HG03457 (cell line): Measurements from ENCODE around the gene PRSS33.

ENCODE experiments used
- ATAC-seq: cut with Tn5 transposase; IDR thresholded peaks from one replicate; pipeline ENCODE4 v1.9.1; 2021; ENCODE audit warnings: moderate number of reproducible peaks; ENCODE audit not compliant: unreplicated experiment

Gene PRSS33

GRCh38 chr16:2778630-2778958 is 8.8 kb downstream of the PRSS33 start:
- ATAC-seq = no peak

- no peak for ATAC-seq
These were observed 9.3 kb downstream of the PRSS33 start for GRCh38 chr16:2777903-2778629.

DNA sequence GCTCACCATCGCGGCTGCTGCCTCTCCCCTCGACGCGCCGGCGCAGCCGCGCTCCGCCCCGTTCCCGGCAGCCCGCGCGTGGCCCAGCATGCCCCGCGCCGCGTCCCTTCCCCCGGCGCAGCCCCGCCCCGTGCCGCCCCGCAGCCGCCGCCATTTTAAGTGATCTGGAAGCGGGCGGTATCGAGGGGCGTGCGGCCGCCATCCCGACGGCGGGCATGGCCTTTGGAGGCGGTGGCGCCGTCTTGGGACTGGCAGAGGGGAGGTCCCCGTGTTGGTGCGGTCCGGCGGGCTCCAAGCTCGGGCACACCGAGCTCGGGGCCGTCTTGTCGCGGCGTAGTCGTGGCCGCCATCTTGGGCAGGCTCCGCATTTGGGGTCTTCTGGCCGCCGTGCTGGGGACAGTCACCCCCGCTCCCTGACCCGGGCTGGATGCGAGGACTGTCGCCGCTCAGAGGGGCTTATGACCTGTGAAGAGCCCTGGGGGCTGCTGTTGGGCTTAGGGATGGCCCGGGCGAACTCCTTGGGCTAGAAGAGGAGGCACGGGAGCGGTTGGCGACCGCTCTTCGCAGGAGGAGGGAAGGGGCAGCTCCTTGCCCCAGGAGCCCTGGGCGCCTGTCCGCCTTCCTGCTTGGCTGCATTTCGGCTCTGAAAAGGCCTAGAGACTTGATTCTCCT is 10.0 kb downstream of the PRSS33 start, which contains the start of gene ELOB:
Gene ELOB, minus strand, starts transcription at position 50 of the 672 bp plus-strand sequence. Its CDS starts 41 bp downstream, at position 9.
- peak; percentile 45 for ATAC-seq

DNA sequence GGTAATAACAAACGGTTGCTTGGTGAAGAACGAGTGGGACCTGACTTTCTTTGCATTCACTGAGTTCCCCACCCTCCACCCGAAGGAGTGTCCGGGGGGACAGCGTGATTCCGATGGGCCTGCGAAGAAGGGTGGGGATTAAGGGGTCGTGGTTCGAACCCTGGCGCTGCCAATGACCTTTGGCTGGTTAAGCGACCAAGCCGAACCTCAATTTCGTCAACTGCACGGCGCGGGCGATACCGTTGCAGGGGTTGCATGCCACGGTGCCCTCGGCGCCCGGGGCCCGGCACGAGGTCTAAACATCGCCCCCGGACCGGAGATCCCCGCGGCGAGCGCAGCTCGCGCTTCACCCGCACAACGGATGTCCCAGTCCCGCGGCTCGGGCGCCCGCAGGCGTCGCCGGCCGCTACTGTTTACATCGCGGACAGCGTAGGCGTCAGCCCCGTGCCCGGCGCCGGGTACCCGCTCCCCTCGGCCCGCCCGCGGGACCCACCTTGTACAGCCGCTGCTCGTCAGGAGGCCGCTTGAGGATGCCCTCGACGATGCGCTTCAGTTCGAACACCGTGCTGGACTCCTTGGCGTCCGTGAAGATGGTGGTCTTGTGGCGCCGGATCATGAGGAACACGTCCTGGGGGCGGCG is 10.7 kb downstream of the PRSS33 start:
- peak; percentile 25 for ATAC-seq

- ATAC-seq = no peak
These were observed 11.4 kb downstream of the PRSS33 start for GRCh38 chr16:2775765-2776499.

DNA sequence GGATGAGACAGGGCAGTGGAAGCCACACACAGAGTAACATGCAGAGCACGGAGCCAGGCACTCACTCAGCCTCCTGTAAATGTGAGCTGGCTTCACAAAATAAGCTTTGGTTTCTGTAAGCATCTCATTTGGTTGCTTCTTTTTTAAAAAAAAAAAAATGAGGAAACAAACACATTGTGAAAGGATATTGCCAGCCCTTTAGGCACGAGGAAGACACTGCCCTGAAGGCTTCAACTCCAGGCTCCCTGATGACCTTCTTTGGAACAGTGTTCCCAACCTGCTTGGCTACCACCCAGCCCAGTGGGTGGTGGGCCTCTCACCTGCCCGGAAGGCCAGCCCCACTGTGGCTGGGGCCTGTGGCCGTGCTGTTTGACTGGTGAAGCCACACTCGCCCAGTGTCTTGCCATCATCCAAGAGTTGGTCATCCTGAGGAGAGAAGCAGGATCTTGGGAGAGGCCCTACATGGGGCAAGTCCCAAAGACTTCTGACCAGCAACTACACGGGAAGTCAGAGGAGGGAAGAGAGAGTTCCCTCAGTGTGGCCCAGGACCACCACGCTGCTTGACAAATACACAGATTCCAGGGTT is 12.1 kb downstream of the PRSS33 start:
- no peak for ATAC-seq

- ATAC-seq = no peak
These were observed 13.0 kb downstream of the PRSS33 start for GRCh38 chr16:2774161-2774891.

DNA sequence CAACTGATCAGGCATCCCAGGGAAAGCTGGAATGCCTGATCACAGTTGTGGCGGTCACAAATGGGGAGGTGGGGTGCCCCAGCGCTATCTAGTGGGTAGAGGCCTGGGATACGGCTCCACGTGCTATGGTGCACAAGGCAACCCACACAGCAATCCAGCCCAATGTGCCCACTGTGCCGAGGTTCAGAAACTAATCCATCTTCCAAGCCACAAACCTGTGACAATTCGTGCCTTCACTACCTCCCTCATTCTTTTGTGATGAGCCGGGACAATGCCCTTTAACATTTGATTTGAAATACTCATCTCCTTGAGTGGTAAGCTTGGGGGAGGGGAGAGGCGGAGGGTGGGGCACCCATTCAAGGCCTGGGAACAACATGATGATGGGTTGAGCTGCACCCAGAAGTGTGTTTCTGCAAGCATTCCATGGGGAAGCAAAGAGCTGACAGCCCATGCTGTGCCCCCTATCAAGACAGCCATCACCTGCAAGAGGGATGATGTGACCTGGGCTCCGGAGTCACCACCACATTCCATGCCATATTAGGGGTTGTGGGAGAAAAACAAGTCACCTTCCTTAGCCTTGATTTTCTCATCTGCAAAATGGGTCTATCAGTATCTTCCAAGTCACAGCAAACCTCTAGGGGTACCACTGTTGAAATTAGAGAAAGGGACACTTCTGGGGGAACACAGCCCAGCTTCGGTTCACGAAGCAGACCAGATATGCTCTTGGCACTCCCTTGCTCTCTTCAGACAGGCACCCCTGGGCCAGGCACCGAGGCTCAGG is 14.0 kb downstream of the PRSS33 start:
- ATAC-seq = no peak

GRCh38 chr16:2771496-2772402 is 15.6 kb downstream of the PRSS33 start:
- ATAC-seq = no peak

DNA sequence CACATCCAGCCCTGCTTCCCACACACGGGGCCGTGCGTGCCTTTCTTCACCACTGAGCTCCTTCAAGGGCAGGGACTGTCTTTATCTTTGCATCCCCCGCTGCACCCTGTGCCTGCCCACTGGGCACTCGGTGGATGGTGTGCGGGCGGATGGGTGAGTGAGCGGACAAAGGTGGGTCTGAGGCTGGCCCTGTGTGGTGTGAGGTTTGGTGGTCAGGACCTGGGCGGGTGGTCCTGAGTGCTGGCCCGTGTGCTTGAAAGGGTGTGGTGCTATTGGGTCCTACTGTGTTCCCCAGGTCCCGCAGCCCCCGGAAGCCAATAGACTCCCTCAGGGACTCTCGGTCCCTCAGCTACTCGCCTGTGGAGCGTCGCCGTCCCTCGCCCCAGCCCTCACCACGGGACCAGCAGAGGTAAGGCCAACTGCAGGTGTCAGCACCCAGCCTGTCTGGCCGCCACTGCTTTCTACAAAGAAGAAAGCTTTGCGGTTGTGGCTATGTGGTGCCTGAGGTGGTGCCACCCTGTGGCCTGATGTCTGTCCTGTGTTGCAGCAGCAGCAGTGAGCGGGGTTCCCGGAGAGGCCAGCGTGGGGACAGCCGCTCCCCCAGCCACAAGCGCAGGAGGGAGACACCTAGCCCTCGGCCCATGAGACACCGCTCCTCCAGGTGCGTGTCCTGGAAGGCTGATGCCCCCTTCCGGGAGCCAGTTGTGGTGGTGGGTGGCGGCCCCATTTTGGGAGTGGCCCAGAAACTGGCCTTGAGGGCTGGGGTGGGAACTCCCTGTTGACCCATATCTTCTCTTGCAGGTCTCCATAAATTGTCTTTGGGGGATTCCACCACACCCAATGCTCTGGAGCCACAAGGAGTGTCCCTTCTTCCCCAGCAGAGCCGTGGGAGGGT is 17.1 kb downstream of the PRSS33 start:
- no peak for ATAC-seq

DNA sequence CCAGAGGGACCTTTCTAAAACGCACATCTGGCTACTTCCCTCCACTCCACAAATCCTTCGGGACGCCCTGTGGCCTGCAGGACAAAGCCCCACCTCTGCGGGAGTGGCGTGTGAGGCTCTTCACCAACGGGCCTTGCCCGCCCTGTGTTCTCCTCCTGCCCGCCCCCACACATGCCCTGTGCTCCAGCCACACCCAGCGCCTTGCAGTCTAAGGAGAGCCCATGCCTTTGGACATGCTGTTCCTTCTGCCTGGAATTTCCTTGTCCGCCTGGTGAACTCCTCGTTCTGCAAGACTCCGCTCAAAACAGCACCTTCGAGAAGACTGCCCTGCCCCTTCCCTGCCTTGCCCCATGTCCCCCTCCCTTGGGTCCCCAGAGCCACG is 17.7 kb downstream of the PRSS33 start:
- no peak for ATAC-seq

DNA sequence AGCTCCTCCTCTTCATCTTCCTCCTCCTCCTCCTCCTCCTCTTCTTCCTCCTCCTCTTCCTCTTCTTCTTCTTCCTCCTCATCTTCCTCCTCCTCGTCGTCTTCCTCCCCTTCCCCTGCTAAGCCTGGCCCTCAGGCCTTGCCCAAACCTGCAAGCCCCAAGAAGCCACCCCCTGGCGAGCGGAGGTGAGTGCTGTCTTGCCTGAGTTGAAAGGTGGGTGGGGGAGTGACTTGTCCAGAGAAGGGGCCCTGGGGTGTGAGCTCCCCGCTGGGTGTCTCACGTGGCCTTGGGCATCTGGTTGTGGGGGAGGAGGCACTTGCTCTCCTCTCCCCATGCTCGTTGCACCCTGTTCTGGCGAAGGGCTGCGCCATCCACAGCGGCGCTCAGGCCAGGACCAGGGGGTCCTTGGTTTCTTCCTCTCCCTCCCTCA is 18.2 kb downstream of the PRSS33 start:
- ATAC-seq = no peak

DNA sequence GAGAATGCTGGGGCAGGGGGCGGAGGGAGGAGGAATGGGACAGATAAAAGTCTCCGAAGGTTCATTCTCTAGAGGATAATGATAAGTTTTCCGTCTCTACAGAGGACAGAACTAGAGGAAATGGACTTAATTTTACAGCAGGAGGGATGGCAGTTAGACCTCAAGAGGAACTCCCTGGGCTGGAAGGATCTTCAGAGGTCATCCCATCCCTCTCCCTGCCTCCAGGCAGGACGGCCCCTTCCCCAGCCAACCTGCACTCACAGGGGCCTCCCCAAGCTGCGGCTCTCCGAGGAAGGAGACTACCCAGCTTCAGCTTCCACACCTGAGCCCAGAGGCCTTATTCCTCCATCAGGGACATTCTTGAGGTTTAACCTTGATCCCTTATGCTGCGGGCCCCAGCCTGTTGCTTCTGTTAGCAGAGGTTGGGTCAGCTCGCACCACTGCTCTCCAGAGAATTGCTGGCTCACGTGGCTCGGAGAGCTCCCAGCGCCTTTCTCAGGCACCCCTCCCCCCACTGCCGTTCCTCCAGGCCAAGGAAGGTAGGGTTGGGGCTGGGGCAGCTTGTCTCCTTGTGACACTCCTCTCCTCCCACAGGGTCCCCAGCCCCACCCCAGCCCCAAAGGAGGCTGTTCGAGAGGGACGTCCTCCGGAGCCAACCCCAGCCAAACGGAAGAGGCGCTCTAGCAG is 18.8 kb downstream of the PRSS33 start:
- no peak for ATAC-seq

DNA sequence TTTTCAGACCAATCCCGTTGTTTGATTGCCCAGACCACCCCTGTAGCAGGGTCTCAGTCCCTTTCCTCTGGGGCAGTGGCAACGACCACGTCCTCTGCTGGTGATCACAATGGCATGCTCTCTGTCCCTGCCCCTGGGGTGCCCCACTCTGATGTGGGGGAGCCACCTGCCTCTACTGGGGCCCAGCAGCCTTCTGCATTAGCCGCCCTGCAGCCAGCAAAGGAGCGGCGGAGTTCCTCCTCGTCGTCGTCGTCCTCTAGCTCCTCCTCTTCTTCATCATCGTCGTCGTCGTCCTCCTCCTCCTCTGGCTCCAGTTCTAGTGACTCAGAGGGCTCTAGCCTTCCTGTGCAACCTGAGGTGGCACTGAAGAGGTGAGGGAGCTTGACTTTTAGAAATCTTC is 19.5 kb downstream of the PRSS33 start:
- ATAC-seq = no peak

GRCh38 chr16:2767140-2767731 is 20.1 kb downstream of the PRSS33 start:
- no peak for ATAC-seq

DNA sequence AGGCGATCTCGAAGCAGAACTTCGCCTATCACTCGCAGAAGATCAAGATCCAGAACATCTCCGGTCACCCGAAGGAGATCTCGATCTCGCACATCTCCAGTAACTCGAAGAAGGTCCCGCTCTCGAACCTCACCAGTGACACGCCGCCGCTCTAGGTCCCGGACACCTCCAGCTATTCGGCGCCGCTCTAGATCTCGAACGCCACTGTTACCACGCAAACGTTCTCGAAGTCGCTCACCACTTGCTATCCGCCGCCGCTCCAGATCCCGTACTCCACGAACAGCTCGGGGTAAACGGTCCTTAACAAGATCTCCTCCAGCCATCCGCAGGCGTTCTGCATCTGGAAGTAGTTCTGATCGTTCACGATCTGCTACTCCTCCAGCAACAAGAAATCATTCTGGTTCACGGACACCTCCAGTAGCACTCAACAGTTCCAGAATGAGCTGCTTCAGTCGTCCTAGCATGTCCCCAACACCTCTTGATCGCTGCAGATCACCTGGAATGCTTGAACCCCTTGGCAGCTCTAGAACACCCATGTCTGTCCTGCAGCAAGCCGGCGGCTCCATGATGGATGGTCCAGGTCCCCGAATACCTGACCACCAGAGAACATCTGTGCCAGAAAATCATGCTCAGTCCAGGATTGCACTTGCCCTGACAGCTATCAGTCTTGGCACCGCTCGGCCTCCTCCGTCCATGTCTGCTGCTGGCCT is 20.8 kb downstream of the PRSS33 start:
- no peak for ATAC-seq
